ENCODE data around the gene GTF2H2C.
A peak's percentile ranks its signal among the peaks of the same experiment; 100 is the strongest.
"Not testable (repeated sequence)": the region's sequence is repeated elsewhere in the genome, so short reads cannot be mapped to it uniquely, and the experiment has no call there.

Gene GTF2H2C

DNA sequence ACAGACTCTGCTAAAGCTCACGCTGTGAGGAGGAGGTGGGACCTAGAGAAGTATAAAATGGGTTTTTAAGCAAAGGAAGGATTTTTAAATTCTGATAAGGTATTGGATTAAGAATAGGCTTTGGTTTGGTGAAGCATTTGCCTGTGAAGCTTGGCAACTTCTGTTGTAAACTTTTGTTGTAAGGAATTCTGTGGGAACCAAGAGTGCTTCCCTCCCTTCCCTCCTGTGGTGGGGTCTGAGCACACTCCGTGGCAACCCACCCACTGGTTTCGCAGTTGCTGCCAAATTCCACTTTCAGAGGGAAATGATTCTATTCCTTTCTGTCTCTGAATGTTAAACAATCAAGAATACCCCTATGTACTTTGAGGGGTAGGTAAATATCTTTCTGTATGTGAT is 28.6 kb upstream of the GTF2H2C start:
- no peaks in the 10 kb centered on the region for H3K27me3 ChIP-seq (ENCODE audit: insufficient read depth, poor library complexity, severe bottlenecking)
- H3K36me3 ChIP-seq (ENCODE audit: low read depth): no peaks in the 10 kb centered on the region
- no peak overlapping the region for H3K27ac ChIP-seq (ENCODE audit: poor library complexity, severe bottlenecking)
- ATAC-seq (ENCODE audit: low read depth) (no peak), DNase-seq (ENCODE audit: low spot score) (no peak)
- TF ChIP-seq, protein P1, sequence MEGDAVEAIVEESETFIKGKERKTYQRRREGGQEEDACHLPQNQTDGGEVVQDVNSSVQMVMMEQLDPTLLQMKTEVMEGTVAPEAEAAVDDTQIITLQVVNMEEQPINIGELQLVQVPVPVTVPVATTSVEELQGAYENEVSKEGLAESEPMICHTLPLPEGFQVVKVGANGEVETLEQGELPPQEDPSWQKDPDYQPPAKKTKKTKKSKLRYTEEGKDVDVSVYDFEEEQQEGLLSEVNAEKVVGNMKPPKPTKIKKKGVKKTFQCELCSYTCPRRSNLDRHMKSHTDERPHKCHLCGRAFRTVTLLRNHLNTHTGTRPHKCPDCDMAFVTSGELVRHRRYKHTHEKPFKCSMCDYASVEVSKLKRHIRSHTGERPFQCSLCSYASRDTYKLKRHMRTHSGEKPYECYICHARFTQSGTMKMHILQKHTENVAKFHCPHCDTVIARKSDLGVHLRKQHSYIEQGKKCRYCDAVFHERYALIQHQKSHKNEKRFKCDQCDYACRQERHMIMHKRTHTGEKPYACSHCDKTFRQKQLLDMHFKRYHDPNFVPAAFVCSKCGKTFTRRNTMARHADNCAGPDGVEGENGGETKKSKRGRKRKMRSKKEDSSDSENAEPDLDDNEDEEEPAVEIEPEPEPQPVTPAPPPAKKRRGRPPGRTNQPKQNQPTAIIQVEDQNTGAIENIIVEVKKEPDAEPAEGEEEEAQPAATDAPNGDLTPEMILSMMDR (IDR thresholded peaks at IDR 0.05; ENCODE audit: poor library complexity, severe bottlenecking): no peak
- H3K4me1 ChIP-seq (ENCODE audit: insufficient read depth, poor library complexity, severe bottlenecking): peaks cover 12% of the 10 kb centered on the region
- H3K4me3 ChIP-seq (ENCODE audit: severe bottlenecking): no peak overlapping the region
- no peaks in the 10 kb centered on the region for H3K9me3 ChIP-seq (ENCODE audit: severe bottlenecking)

DNA sequence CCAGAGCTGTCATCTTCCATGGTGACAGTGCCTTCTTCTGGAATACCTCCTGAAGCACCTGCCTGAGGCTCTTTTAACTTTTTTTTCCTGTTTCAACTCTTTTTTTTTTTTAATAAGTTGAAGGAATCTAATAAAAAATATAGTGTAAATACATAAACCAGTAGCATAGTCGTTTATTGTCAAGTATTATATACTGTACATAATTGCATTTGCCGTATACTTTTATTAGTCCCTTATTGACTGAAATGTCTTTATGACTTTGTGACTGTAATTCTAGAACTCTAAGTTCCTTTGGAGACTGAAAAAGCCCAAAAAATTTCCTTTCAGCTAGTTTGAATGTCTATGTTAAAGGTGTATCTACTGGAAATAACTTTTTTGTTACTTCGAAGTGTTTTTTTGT is 22.1 kb upstream of the GTF2H2C start:
- ATAC-seq (ENCODE audit: low read depth); H3K9me3 ChIP-seq (ENCODE audit: severe bottlenecking); H3K27me3 ChIP-seq (ENCODE audit: insufficient read depth, poor library complexity, severe bottlenecking); H3K4me1 ChIP-seq (ENCODE audit: insufficient read depth, poor library complexity, severe bottlenecking); H3K27ac ChIP-seq (ENCODE audit: poor library complexity, severe bottlenecking); H3K4me3 ChIP-seq (ENCODE audit: severe bottlenecking); H3K36me3 ChIP-seq (ENCODE audit: low read depth); DNase-seq (ENCODE audit: low spot score): not testable (repeated sequence)

DNA sequence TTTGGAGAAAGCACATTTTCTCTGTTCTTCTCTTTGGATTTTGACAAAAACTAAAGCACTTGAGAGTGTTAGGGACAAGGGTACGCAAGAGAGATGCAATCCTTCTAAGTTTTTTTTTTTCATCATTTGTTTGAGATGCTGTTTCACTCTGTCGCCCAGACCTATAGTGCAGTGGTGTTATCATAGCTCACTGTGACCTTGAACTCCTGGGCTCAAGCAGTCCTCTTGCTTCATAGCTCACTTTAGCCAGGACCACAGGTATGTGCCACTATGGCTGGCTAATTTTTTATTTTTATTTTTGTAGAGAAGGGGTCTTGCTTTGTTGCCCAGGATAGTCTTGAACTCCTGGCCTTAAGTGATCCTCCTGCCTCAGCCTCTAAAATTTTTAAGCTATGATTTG is 21.3 kb upstream of the GTF2H2C start:
- H3K36me3 ChIP-seq (ENCODE audit: low read depth); H3K4me3 ChIP-seq (ENCODE audit: severe bottlenecking); H3K27ac ChIP-seq (ENCODE audit: poor library complexity, severe bottlenecking); H3K4me1 ChIP-seq (ENCODE audit: insufficient read depth, poor library complexity, severe bottlenecking); ATAC-seq (ENCODE audit: low read depth); DNase-seq (ENCODE audit: low spot score); H3K9me3 ChIP-seq (ENCODE audit: severe bottlenecking); H3K27me3 ChIP-seq (ENCODE audit: insufficient read depth, poor library complexity, severe bottlenecking): not testable (repeated sequence)

DNA sequence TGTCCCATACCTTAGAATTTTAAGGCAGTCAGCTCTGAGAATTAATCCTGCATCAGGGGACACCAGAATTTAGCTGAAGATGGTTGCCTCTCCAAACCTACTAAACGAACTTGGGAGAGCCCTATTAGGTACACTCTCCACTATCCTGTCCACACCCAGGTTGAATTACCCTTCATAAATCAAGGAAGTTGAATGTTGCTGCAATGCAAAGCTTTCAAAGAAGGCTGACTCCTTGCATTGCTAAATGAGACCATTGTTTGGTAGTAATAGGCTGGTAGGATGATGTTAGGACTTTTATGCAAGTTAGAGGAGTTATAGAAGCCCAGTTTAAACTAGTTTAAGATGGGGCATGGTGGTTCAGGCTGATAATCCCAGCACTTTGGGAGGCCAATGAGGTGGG is 18.6 kb upstream of the GTF2H2C start:
- not testable (repeated sequence) for H3K4me1 ChIP-seq (ENCODE audit: insufficient read depth, poor library complexity, severe bottlenecking); H3K9me3 ChIP-seq (ENCODE audit: severe bottlenecking); H3K27me3 ChIP-seq (ENCODE audit: insufficient read depth, poor library complexity, severe bottlenecking); H3K36me3 ChIP-seq (ENCODE audit: low read depth); ATAC-seq (ENCODE audit: low read depth); DNase-seq (ENCODE audit: low spot score); H3K27ac ChIP-seq (ENCODE audit: poor library complexity, severe bottlenecking); H3K4me3 ChIP-seq (ENCODE audit: severe bottlenecking)

DNA sequence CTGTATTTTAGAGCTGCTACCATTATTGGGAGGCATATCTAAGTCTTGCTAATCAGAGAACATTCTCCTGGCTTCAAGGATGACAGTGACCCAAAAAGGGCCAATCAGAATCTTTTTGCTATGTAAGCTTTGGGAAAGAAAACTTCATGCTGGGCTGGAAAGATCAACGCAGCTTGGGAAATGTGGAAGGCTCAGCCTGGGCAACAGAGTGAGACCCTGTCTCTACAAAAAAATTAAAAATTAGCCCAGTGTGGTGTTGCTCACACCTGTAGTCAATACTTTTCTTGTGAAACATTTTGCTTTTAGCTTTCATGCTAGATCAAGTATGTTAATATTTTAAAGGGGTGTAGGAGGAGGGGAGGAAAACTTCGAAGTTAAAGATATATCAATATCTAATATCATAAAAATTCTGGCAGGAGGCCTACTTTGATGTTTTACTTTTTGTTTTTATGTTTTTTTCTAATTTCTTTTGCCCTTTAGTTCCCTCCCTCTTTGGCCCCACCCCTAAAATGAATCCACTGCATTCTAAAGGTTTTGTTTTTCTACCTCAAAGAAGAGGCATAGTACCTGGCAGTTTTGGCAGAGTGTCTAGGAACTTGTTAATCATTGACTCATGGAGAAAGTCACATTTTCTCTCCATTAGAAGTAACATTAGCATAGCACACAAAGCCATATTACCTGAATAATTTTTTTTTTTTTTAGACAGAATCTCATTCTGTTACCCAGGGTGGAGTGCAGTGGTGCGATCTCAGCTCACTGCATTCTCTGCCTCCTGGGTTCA is 17.0 kb upstream of the GTF2H2C start:
- not testable (repeated sequence) for H3K27me3 ChIP-seq (ENCODE audit: insufficient read depth, poor library complexity, severe bottlenecking); H3K36me3 ChIP-seq (ENCODE audit: low read depth); H3K27ac ChIP-seq (ENCODE audit: poor library complexity, severe bottlenecking); ATAC-seq (ENCODE audit: low read depth); DNase-seq (ENCODE audit: low spot score); H3K9me3 ChIP-seq (ENCODE audit: severe bottlenecking); H3K4me1 ChIP-seq (ENCODE audit: insufficient read depth, poor library complexity, severe bottlenecking); H3K4me3 ChIP-seq (ENCODE audit: severe bottlenecking)

DNA sequence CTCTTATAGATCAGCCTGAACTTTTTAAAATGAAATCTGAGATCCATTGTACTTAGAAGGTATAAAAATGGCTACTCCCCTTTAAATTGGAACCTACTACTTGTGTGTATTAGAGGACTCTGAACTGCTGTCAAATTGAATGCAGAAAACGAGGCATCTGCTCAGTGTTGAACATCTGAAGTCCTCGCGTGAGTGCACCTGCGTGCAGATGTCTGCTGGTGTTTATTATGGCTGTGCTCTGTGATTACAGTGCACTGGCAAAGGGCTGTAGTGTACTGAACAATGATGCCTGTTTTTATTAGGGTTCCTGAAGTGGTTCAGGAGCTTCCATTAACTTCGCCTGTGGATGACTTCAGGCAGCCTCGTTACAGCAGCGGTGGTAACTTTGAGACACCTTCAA is 15.4 kb upstream of the GTF2H2C start:
- H3K4me3 ChIP-seq (ENCODE audit: severe bottlenecking); ATAC-seq (ENCODE audit: low read depth); H3K27me3 ChIP-seq (ENCODE audit: insufficient read depth, poor library complexity, severe bottlenecking); H3K4me1 ChIP-seq (ENCODE audit: insufficient read depth, poor library complexity, severe bottlenecking); DNase-seq (ENCODE audit: low spot score); H3K36me3 ChIP-seq (ENCODE audit: low read depth); H3K9me3 ChIP-seq (ENCODE audit: severe bottlenecking); H3K27ac ChIP-seq (ENCODE audit: poor library complexity, severe bottlenecking): not testable (repeated sequence)

DNA sequence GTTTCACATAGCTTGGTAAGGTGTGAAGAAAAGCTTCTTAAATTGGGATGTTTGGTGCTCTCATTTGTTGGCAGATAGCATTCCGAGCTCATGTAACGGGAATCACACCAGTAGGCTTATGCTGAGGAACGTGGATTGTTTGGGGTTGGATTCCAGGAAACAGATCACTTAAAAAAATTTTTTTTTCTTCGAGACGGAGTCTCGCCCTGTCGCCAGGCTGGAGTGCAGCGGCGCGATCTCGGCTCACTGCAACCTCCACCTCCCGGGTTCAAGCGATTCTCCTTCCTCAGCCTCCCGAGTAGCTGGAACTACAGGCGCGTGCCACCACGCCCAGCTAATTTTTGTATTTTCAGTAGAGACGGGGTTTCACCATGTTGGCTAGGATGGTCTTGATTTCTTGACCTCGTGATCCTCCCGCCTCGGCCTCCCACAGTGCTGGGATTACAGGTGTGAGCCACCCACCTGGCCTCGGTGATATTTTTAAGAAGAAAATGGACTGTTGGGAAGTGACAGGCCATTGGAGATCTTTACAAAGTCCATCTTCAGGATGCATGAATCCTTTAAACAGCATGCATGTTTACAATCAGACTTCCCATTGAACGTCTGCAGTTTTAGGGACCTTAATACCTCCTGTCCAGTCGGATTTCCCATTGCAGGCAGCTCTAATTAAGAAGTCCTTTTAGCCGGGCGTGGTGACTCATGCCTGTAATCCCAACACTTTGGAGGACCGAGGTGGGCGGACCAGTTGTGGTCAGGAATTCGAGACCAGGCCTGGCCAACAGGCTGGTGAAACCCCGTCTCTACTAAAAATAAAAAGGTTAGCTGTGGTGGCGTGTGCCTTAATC is 818 bp downstream of the GTF2H2C start:
- H3K27ac ChIP-seq (ENCODE audit: poor library complexity, severe bottlenecking); DNase-seq (ENCODE audit: low spot score); H3K9me3 ChIP-seq (ENCODE audit: severe bottlenecking); H3K27me3 ChIP-seq (ENCODE audit: insufficient read depth, poor library complexity, severe bottlenecking); H3K36me3 ChIP-seq (ENCODE audit: low read depth); ATAC-seq (ENCODE audit: low read depth); H3K4me1 ChIP-seq (ENCODE audit: insufficient read depth, poor library complexity, severe bottlenecking): not testable (repeated sequence)
- H3K4me3 ChIP-seq (ENCODE audit: severe bottlenecking): peak overlapping the region; percentile 24

DNA sequence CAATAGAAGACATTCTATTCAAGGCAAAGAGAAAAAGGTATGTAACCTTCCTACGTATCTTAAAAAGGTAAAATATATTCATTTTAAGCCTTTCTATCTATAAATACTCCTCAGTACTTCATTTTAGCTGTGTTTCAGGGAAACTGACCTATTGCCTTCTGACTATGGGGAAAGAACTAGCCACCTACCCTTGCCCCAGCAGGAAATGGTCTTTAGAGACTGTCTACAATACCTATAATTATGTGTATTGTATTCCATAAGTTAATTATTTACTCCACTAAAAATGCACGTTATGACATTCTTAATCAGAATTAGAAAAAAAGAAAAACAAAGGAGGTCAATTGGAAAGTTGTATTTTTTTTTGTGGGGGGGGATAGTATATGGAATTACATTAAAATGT is 6.2 kb downstream of the GTF2H2C start:
- ATAC-seq (ENCODE audit: low read depth); H3K27ac ChIP-seq (ENCODE audit: poor library complexity, severe bottlenecking); H3K4me3 ChIP-seq (ENCODE audit: severe bottlenecking); H3K9me3 ChIP-seq (ENCODE audit: severe bottlenecking); H3K36me3 ChIP-seq (ENCODE audit: low read depth); H3K4me1 ChIP-seq (ENCODE audit: insufficient read depth, poor library complexity, severe bottlenecking); H3K27me3 ChIP-seq (ENCODE audit: insufficient read depth, poor library complexity, severe bottlenecking); DNase-seq (ENCODE audit: low spot score): not testable (repeated sequence)

DNA sequence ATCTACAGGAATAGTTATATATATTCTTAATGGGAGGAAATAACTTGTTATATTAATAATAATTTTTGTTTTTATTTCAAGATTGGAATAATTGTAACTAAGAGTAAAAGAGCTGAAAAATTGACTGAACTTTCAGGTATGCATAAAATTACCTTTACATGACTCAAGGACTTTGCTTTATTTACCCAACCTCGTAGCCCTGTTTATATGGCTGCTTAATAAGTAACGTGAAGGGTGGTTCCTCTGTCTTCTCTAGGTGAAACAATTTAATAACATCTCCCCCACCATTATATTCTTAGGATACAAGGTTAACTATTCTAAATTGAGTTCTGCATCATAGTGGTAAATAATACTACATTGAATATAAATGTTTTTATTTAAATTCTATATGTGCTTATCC is 8.1 kb downstream of the GTF2H2C start:
- ATAC-seq (ENCODE audit: low read depth); H3K4me3 ChIP-seq (ENCODE audit: severe bottlenecking); H3K4me1 ChIP-seq (ENCODE audit: insufficient read depth, poor library complexity, severe bottlenecking); H3K27me3 ChIP-seq (ENCODE audit: insufficient read depth, poor library complexity, severe bottlenecking); H3K9me3 ChIP-seq (ENCODE audit: severe bottlenecking); DNase-seq (ENCODE audit: low spot score); H3K36me3 ChIP-seq (ENCODE audit: low read depth); H3K27ac ChIP-seq (ENCODE audit: poor library complexity, severe bottlenecking): not testable (repeated sequence)

DNA sequence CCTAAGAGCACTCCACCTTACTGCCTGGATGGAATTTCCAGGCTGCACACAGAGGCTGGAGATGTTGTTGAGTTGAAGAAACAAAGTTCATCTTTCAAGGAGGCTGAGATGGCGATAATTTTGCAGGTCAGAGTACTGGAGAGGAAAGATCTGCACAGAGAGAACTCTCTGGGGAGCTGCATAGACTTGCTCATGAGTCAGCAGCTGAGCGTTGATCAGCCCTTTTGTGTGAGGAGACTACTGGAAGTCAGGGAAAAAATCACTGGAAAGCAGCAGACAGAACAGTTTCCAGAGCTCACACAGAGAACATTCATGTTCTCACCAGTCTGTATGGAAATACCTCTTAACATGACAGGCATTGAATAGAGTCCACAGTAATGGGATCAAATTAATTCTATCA is 23.4 kb downstream of the GTF2H2C start:
- H3K27me3 ChIP-seq (ENCODE audit: insufficient read depth, poor library complexity, severe bottlenecking); H3K27ac ChIP-seq (ENCODE audit: poor library complexity, severe bottlenecking); H3K4me3 ChIP-seq (ENCODE audit: severe bottlenecking); H3K4me1 ChIP-seq (ENCODE audit: insufficient read depth, poor library complexity, severe bottlenecking); H3K9me3 ChIP-seq (ENCODE audit: severe bottlenecking); H3K36me3 ChIP-seq (ENCODE audit: low read depth); DNase-seq (ENCODE audit: low spot score): not testable (repeated sequence)
- peak; percentile 96 for ATAC-seq (ENCODE audit: low read depth)

Measured in RWPE2 (cell line).